Measurements from ENCODE around the gene ANP32A.

ANP32A gene

DNA sequence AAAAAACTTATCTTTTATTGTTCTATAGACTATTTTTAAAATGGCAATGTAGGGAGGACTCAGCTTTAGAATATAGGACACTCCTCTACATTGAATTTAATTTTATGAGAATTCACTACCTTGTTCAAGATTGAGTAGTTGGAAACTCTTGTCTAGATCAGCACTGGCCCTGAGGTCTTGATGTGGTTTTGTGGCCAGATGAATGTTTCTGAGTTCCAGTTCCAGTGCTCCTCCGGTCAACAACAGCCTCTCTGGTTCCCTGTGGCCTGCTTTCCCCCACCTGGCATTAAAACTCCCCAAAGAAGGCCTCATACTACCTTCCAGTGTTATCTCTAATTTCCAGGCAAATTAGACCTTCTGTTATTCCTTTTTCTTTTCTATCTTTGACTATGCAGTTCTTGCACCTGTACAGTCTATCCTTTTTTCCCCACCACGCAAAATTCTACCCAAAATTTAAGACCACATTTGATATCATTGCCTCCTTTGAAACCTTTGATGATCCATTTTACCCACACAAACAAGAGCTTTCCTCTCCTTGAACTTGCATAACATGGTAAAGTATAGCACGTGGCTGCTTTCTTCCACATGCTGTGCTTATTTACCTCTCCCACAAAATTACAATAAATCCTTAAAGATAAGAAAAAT lies 9.6 kb upstream of the ANP32A start:
- H3K9ac ChIP-seq (ENCODE audit: insufficient read length, low read depth): no peak overlapping the region
- TF ChIP-seq ZNF274 (IDR thresholded peaks at IDR 0.05; ENCODE audit: low read depth, low read length) (no peak), YY1 (IDR thresholded peaks at IDR 0.05; ENCODE audit: insufficient read depth, insufficient read length) (no peak), SUZ12 (IDR thresholded peaks at IDR 0.05; ENCODE audit: extremely low read depth, insufficient read depth, insufficient read length) (no peak)
- H3K9me3 ChIP-seq (ENCODE audit: insufficient read depth, low read length): no peaks in the 10 kb centered on the region
- no peak overlapping the region for H3K4me3 ChIP-seq (ENCODE audit: insufficient read length, low read depth)
- peaks cover 4% of the 10 kb centered on the region for H3K27me3 ChIP-seq (ENCODE audit: insufficient read depth, insufficient read length)
- DNase-seq (ENCODE audit: low read depth, low spot score): no peak
- H3K4me1 ChIP-seq (ENCODE audit: insufficient read depth, insufficient read length): no peaks in the 10 kb centered on the region
- H3K36me3 ChIP-seq (ENCODE audit: insufficient read depth, insufficient read length, low read length): no peaks in the 10 kb centered on the region

GRCh38 chr15:68829068-68829467 lies 8.4 kb upstream of the ANP32A start:
- H3K4me1 ChIP-seq (ENCODE audit: insufficient read depth, insufficient read length): no peaks in the 10 kb centered on the region
- DNase-seq (ENCODE audit: low read depth, low spot score): no peak
- no peak overlapping the region for H3K9ac ChIP-seq (ENCODE audit: insufficient read length, low read depth)
- no peaks in the 10 kb centered on the region for H3K36me3 ChIP-seq (ENCODE audit: insufficient read depth, insufficient read length, low read length)
- no peak for TF ChIP-seq ZNF274 (IDR thresholded peaks at IDR 0.05; ENCODE audit: low read depth, low read length)
- TF ChIP-seq SUZ12 (IDR thresholded peaks at IDR 0.05; ENCODE audit: extremely low read depth, insufficient read depth, insufficient read length): no peak
- no peak for TF ChIP-seq YY1 (IDR thresholded peaks at IDR 0.05; ENCODE audit: insufficient read depth, insufficient read length)
- no peak overlapping the region for H3K4me3 ChIP-seq (ENCODE audit: insufficient read length, low read depth)
- H3K27me3 ChIP-seq (ENCODE audit: insufficient read depth, insufficient read length): peaks cover 4% of the 10 kb centered on the region
- no peaks in the 10 kb centered on the region for H3K9me3 ChIP-seq (ENCODE audit: insufficient read depth, low read length)

DNA sequence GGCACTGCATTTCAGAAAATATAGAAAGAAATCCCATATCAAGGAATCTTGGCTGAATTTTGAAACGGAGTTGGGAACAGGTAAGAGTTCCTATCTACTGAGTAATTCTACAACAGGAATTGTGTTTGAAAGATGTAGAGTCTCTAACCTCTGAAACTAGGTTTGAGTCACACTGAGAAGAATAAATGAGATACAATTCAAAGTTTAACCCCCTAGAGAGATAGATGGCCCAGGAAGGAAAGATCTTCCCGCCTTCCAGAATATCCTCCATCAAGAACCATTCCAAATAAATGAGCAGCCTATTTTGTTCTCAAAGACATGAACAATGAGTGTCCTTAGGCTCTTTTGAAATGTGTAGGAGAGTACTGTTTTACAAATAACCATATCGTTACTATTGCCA lies 2.9 kb upstream of the ANP32A start:
- no peak for TF ChIP-seq SUZ12 (IDR thresholded peaks at IDR 0.05; ENCODE audit: extremely low read depth, insufficient read depth, insufficient read length)
- no peak for TF ChIP-seq YY1 (IDR thresholded peaks at IDR 0.05; ENCODE audit: insufficient read depth, insufficient read length)
- no peak for TF ChIP-seq ZNF274 (IDR thresholded peaks at IDR 0.05; ENCODE audit: low read depth, low read length)
- Histone ChIP-seq H3K36me3 (ENCODE audit: insufficient read depth, insufficient read length, low read length) (no peaks in the 10 kb centered on the region), H3K4me1 (ENCODE audit: insufficient read depth, insufficient read length) (no peaks in the 10 kb centered on the region), H3K9ac (ENCODE audit: insufficient read length, low read depth) (no peak overlapping the region), H3K4me3 (ENCODE audit: insufficient read length, low read depth) (no peak overlapping the region), H3K9me3 (ENCODE audit: insufficient read depth, low read length) (no peaks in the 10 kb centered on the region), H3K27me3 (ENCODE audit: insufficient read depth, insufficient read length) (peaks cover 14% of the 10 kb centered on the region)
- peak; percentile 36 for DNase-seq (ENCODE audit: low read depth, low spot score)

GRCh38 chr15:68822818-68823217 lies 2.1 kb upstream of the ANP32A start:
- Histone ChIP-seq H3K4me3 (ENCODE audit: insufficient read length, low read depth) (no peak overlapping the region), H3K9me3 (ENCODE audit: insufficient read depth, low read length) (no peaks in the 10 kb centered on the region), H3K4me1 (ENCODE audit: insufficient read depth, insufficient read length) (no peaks in the 10 kb centered on the region), H3K36me3 (ENCODE audit: insufficient read depth, insufficient read length, low read length) (no peaks in the 10 kb centered on the region), H3K27me3 (ENCODE audit: insufficient read depth, insufficient read length) (peaks cover 14% of the 10 kb centered on the region), H3K9ac (ENCODE audit: insufficient read length, low read depth) (no peak overlapping the region)
- DNase-seq (ENCODE audit: low read depth, low spot score): no peak
- TF ChIP-seq YY1 (IDR thresholded peaks at IDR 0.05; ENCODE audit: insufficient read depth, insufficient read length): no peak
- TF ChIP-seq SUZ12 (IDR thresholded peaks at IDR 0.05; ENCODE audit: extremely low read depth, insufficient read depth, insufficient read length): no peak
- no peak for TF ChIP-seq ZNF274 (IDR thresholded peaks at IDR 0.05; ENCODE audit: low read depth, low read length)

DNA sequence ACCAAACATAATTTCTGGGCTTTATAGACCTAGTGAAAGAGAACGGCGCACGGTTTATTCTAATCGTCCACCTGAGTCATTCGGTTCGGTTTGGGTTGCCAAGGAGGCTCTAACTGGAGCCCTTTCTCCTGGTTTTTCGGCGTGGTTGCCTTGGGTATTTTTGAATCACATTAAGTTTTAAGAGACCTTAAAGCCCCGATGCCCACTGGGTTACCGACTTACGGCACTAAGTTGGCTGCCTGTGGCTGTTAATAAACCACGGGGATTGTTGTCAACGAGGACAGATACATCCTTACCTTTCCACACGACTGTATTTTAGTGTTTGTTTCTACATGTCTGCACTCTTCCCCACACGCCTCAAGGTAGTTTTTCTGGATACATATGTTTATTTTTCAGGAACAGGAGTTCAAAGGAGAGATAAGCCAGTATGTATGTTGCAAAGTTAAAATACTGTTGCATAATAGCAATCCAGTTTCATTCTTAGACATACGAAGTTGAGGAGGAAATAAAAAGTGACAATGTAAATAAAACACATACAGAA lies 1.2 kb upstream of the ANP32A start:
- Histone ChIP-seq H3K36me3 (ENCODE audit: insufficient read depth, insufficient read length, low read length) (no peaks in the 10 kb centered on the region), H3K9me3 (ENCODE audit: insufficient read depth, low read length) (no peaks in the 10 kb centered on the region), H3K4me3 (ENCODE audit: insufficient read length, low read depth) (peak overlapping the region; percentile 71), H3K4me1 (ENCODE audit: insufficient read depth, insufficient read length) (no peaks in the 10 kb centered on the region), H3K27me3 (ENCODE audit: insufficient read depth, insufficient read length) (peaks cover 14% of the 10 kb centered on the region), H3K9ac (ENCODE audit: insufficient read length, low read depth) (peak overlapping the region; percentile 84)
- no peak for DNase-seq (ENCODE audit: low read depth, low spot score)
- no peak for TF ChIP-seq YY1 (IDR thresholded peaks at IDR 0.05; ENCODE audit: insufficient read depth, insufficient read length)
- no peak for TF ChIP-seq SUZ12 (IDR thresholded peaks at IDR 0.05; ENCODE audit: extremely low read depth, insufficient read depth, insufficient read length)
- TF ChIP-seq ZNF274 (IDR thresholded peaks at IDR 0.05; ENCODE audit: low read depth, low read length): no peak

GRCh38 chr15:68821190-68821840 lies 620 bp upstream of the ANP32A start:
- no peak for TF ChIP-seq YY1 (IDR thresholded peaks at IDR 0.05; ENCODE audit: insufficient read depth, insufficient read length)
- no peak for TF ChIP-seq SUZ12 (IDR thresholded peaks at IDR 0.05; ENCODE audit: extremely low read depth, insufficient read depth, insufficient read length)
- no peak for TF ChIP-seq ZNF274 (IDR thresholded peaks at IDR 0.05; ENCODE audit: low read depth, low read length)
- peaks cover under 1% of the 10 kb centered on the region for H3K36me3 ChIP-seq (ENCODE audit: insufficient read depth, insufficient read length, low read length)
- H3K9me3 ChIP-seq (ENCODE audit: insufficient read depth, low read length): no peaks in the 10 kb centered on the region
- H3K4me1 ChIP-seq (ENCODE audit: insufficient read depth, insufficient read length): no peaks in the 10 kb centered on the region
- no peak for DNase-seq (ENCODE audit: low read depth, low spot score)
- peak overlapping the region; percentile 71 for H3K4me3 ChIP-seq (ENCODE audit: insufficient read length, low read depth)
- peaks cover 14% of the 10 kb centered on the region for H3K27me3 ChIP-seq (ENCODE audit: insufficient read depth, insufficient read length)
- peak overlapping the region; percentile 84 for H3K9ac ChIP-seq (ENCODE audit: insufficient read length, low read depth)
